ENCODE measurements around the gene NCL.

- TF ChIP-seq CTCF (conservative IDR thresholded peaks at IDR 0.05; ENCODE audit: low read depth, low read length) (no peak), EZH2 (IDR thresholded peaks at IDR 0.05; ENCODE audit: borderline replicate concordance, low read depth, low read length, poor library complexity, severe bottlenecking) (no peak)
Measured at GRCh38 chr2:231436957-231437356, 27.3 kb downstream of the NCL start.

All from A673 (cell line).